AG09309 (cell line): ENCODE measurements around the gene CEP70.
"Not testable (repeated sequence)": the region's sequence is repeated elsewhere in the genome, so short reads cannot be mapped to it uniquely, and the experiment has no call there.

ENCODE experiments used
- DNase-seq: peaks from one replicate; pipeline ENCODE4 v3.0.0-alpha.2; 2010; ENCODE audit warnings: low read depth
- H3K4me3 ChIP-seq: 2 replicates; pipeline ENCODE4 v1.5.1; 2011; ENCODE audit warnings: mild to moderate bottlenecking, low read depth, low read length, moderate library complexity; ENCODE audit not compliant: control insufficient read depth
- TF ChIP-seq, protein P1 (sequence below): IDR thresholded peaks from 2 replicates; pipeline ENCODE4 v1.5.1; 2011; ENCODE audit warnings: mild to moderate bottlenecking, low read depth, low read length, inconsistent platforms; ENCODE audit not compliant: insufficient read depth, control insufficient read depth; ENCODE audit errors: missing control alignments

The CEP70 gene

DNA sequence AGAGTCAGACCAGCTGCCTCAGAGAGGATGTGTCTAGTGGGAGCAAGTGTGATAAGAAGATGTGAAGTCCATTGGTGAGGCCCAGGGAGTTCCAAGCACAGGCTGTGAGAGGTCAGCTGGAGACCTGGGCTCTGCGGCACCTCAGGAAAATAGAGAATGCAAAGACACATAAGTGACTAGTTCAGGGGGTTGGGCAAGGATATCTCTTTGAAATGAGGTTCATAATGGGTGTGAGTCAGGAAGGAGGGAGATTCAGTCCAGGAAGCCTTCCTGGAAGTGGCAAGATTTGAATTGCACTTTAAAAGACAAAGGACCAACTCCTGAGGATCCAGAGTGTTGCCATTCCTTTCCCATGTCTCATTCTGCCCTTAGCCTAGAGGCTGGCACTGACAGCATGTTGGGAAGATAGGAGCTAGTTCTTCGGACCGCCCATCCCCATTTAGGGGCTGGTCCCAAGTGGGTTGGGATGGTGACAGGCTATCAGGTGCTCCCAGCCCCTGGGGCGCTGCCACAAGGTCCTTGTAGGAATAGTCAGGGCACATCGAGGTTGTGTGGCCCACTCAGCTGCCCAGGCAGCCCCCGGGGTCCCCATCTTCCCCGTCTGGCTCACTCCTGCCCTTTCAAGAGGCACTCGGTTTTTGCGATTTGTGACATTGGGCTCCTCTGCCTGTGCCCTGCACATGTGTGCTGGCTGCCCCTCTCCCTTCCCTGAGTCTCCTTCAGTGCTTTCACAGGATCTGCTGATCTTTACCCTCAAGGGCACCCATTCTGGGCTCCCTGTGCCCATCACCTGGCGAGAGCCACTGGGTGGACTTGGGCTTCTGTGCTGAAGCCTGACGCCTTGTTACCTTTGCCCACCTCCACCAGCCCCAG is 136.0 kb downstream of the CEP70 start:
- TF ChIP-seq, protein P1, sequence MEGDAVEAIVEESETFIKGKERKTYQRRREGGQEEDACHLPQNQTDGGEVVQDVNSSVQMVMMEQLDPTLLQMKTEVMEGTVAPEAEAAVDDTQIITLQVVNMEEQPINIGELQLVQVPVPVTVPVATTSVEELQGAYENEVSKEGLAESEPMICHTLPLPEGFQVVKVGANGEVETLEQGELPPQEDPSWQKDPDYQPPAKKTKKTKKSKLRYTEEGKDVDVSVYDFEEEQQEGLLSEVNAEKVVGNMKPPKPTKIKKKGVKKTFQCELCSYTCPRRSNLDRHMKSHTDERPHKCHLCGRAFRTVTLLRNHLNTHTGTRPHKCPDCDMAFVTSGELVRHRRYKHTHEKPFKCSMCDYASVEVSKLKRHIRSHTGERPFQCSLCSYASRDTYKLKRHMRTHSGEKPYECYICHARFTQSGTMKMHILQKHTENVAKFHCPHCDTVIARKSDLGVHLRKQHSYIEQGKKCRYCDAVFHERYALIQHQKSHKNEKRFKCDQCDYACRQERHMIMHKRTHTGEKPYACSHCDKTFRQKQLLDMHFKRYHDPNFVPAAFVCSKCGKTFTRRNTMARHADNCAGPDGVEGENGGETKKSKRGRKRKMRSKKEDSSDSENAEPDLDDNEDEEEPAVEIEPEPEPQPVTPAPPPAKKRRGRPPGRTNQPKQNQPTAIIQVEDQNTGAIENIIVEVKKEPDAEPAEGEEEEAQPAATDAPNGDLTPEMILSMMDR: no peak
- no peak for DNase-seq
- no peak overlapping the region for H3K4me3 ChIP-seq

DNA sequence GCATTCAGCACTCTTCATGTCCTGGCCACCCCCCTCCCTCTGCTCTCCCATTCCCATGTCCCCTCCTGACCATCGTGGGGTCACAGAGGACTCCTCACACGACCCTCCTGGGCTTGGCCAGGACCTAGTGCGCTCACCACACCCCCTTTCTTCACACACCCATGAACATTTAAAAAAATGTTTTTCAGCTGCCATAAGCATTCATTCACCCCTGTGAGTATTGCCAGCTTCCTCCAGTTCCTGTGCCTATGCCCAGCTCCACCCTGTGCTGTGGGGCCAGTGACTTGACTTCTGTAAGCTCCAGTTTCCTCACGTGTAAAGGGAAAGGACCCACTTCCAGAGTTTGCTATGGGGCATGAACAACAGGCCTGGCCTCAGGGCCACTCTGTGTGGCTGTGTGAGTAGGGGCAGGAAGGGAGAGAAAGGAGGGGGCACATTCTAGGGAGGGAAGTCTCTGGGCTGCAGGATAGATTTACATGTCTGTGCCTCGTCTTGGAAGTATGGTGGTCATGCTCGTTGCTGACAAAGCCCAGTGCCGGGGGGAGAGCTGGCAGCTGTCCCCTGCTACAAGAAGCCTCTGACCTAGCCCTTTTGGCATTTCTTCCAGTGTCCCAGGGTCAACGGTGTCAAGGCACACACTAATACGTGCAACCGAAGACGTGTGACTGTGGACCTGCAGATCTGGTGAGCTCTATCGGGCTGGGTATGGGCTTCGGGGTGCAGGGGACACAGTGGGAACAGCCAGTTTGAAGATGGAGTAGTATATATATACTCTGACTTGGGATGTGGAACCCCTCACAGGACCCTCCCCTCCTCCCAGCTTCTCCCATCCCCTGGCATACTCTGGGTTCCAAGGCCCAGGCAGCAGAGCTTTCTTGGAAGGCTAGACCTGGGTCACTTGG is 136.8 kb downstream of the CEP70 start:
- TF ChIP-seq, protein P1: no peak
- H3K4me3 ChIP-seq: no peak overlapping the region

DNA sequence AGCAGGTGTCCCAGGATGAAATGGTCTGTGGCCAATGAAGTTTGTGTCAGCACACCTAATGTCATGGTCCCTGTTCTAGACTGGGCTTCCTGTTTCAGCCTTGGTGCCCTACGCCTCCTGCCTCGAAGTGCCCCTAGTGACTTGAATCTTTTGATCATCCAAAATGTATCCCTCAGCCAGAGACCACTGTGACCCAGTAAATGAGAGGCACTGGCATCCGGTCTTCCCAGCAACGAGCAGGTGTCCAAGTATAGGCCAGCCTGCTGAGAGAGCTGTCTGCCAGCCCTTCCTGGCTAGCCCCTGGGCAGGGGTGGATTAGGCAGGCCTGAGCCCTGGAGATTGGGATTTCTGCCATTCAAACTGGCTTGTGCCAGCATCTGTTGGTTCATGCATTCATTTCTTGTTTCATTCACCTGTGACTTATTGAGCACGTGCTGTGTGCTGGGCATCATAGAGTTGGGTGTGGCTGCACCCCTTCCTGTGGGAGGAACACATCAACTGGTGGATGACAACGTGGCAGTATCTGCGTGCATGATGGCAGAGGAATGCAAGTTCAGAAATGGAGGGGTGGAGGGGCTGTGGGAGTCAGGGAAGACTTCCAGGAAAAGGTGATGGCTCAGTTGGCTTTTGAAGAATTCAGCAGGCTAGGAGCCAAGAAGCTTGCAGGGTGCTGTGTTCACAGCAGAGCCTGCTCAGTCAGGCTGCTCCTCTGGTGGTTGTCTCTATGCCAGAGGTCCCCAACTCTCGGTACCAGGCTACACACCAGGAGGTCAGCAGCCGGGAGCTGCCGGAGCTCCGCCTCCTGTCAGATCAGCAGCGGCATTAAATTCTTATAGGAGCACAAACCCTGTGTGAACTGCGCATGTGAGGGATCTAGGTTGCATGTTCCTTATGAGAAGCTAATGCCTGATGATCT is 138.0 kb downstream of the CEP70 start:
- TF ChIP-seq, protein P1: no peak
- no peak for DNase-seq
- H3K4me3 ChIP-seq: no peak overlapping the region

More for the DNA sequence above, 136.8 kb downstream of the CEP70 start:
- DNase-seq: no peak

DNA sequence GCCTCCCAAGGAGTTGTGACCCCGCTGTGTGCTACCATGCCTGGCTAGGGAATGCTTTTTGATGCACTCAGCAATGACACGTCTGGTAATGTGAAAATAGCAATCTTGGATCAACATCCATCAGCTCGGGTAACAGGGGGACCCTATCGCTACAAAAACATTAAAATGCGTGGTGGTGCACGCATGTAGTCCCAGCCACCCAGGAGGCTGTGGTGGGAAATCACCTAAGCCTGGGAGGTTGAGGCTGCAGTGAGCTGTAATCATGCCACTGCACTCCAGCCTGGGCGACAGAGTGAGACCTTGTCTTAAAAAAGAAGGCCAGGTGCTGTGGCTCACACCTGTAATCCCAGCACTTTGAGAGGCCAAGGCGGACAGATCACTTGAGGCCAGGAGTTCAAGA is 140.1 kb downstream of the CEP70 start:
- not testable (repeated sequence) for DNase-seq

GRCh38 chr3:138452436-138452835 is 141.6 kb downstream of the CEP70 start:
- DNase-seq: no peak
- TF ChIP-seq, protein P1: no peak
- no peak overlapping the region for H3K4me3 ChIP-seq

More for the DNA sequence above, 140.1 kb downstream of the CEP70 start:
- not testable (repeated sequence) for H3K4me3 ChIP-seq

DNA sequence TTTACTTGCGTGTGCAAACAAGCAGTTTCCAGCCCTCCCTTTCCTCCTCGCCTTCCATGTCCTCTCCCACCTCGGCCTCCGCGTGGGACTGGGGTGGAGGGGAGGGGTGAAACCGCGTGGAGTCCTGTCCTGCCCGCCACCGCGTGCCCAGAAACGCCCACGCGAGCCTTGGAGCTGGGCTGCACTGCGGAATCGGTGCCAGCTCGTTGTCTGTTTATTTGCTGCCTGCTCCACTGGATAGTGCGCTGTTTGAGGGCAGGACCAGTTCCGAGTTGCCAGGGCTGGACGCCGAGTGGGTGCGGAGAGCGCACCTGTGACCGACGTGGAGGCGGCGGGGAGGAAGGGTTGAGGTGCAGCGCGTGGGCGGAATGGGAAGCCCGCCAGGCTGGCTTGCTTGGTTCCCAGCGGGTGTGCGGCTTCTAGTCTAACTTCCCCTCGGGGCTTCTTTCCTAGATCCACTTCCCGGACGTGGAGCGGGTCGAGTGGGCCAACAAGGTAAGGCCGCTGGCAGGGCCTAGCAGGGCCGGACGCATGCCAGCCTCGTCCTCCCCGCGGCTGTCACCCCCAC is 142.4 kb downstream of the CEP70 start:
- no peak for DNase-seq
- no peak overlapping the region for H3K4me3 ChIP-seq
- TF ChIP-seq, protein P1: no peak
